ENCODE results near the gene COL18A1. TPM values are rescaled to one million over a fixed set of nuclear protein-coding genes. Genes with fewer than 3 reads are reported as not detected.

Gene COL18A1
- total RNA-seq, 1 experiment from 2014 or later, result 170 TPM

DNA sequence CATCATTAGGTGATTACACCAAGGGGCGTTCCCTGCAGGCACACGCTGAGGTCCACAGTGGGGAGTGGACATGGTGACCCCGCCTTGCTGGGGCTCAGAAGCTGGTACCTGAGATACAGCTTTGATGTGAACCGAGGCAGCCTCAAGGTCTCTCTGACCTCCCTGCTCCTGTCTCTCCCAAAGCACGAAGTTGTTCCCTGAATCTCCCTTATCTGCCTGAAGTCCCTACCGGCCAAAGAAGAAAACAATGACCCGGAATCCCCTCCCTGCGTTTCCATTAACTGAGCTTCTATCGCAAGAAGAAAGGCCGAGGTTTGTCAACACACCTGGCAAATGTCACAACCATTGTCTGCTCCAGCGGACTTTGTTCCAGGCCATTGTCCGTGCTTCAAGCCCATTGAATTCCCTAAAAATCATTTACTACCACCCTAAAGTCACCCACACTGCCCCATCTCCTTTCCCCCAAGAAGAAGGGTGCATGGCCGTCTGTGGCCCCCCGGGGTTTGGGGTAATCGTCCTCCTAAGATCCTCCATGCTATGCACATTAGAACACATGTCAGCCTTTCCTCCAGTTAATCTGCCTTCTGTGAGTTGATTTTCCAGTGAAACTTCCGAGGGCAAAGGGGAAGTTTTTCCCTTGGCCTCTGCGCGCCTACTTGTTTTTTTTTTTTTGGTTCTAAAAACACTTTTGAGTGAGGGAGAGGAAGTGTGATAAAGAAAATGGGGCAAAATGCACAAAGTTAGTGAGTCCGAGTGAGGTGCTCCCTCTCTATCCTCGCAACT is 48.1 kb upstream of the COL18A1 start:
- peaks cover 11% of the 10 kb centered on the region for H3K36me3 Mint-ChIP-seq (ENCODE audit: insufficient read depth, unreplicated experiment)
- Histone ChIP-seq H3K36me3 (ENCODE audit: control insufficient read depth, insufficient read depth, low read length) (no peaks in the 10 kb centered on the region), H3K27me3 (replicated peaks; ENCODE audit: control insufficient read depth, insufficient read depth, low read length) (no peaks in the 10 kb centered on the region), H3K9me3 (no peaks in the 10 kb centered on the region), H3K4me1 (peaks cover 71% of the 10 kb centered on the region), H3K4me3 (ENCODE audit: low read depth, low read length) (no peak overlapping the region)
- no peaks in the 10 kb centered on the region for H3K27me3 Mint-ChIP-seq (ENCODE audit: insufficient read depth, unreplicated experiment)
- ChIA-PET CTCF (interaction anchor here (0.6 to 2.4 kb wide), 15 partner anchors 9 to 199 kb away, joined by 3 to 13 read pairs (median 5); partner anchors contain the start of gene POFUT2), POLR2A (interaction anchor here (0.6 to 1.5 kb wide), 9 partner anchors 27 to 929 kb away, joined by 3 to 10 read pairs (median 4); partner anchors contain the start of genes MCM3AP and POFUT2)
- H3K4me3 Mint-ChIP-seq (ENCODE audit: unreplicated experiment), result peak overlapping the region; percentile 62
- H3K4me1 Mint-ChIP-seq (ENCODE audit: low read depth, unreplicated experiment), result peaks cover 71% of the 10 kb centered on the region
- intact Hi-C loops (cut with micrococcal nuclease; ENCODE audit: unreplicated experiment), result loop anchor here (1.0 to 5.0 kb wide), 7 partner anchors 21 to 82 kb away; partner anchors contain the start of gene COL18A1
- H3K9me3 Mint-ChIP-seq (ENCODE audit: unreplicated experiment), result no peaks in the 10 kb centered on the region
- H3K27ac Mint-ChIP-seq (ENCODE audit: unreplicated experiment), result peak overlapping the region; percentile 99
- peak; percentile 87 to 91 for DNase-seq
- peak in 1 of 2 experiments; percentile 6 for TF ChIP-seq CTCF (IDR thresholded peaks at IDR 0.05; ENCODE audit: insufficient read depth in 1 of 2, low read depth in 1 of 2, low read length in 1 of 2, severe bottlenecking in 1 of 2, unreplicated experiment in 1 of 2)
- BruUV-seq (replicated peaks), result no TSS peak

GRCh38 chr21:45357436-45358260 is 47.3 kb upstream of the COL18A1 start:
- peak; percentile 58 to 65 for DNase-seq
- BruUV-seq (replicated peaks), result TSS peak; percentile 76
- H3K4me3 Mint-ChIP-seq (ENCODE audit: unreplicated experiment), result peak overlapping the region; percentile 62

More at GRCh38 chr21:45357436-45358260, 47.3 kb upstream of the COL18A1 start:
- H3K36me3 ChIP-seq (ENCODE audit: control insufficient read depth, insufficient read depth, low read length), result no peaks in the 10 kb centered on the region
- Mint-ChIP-seq H3K27ac (ENCODE audit: unreplicated experiment) (peak overlapping the region; percentile 99), H3K9me3 (ENCODE audit: unreplicated experiment) (no peaks in the 10 kb centered on the region), H3K36me3 (ENCODE audit: insufficient read depth, unreplicated experiment) (peaks cover 11% of the 10 kb centered on the region), H3K4me1 (ENCODE audit: low read depth, unreplicated experiment) (peaks cover 75% of the 10 kb centered on the region), H3K27me3 (ENCODE audit: insufficient read depth, unreplicated experiment) (no peaks in the 10 kb centered on the region)
- intact Hi-C loops (cut with micrococcal nuclease; ENCODE audit: unreplicated experiment), result loop anchor here (1.0 to 5.0 kb wide), 4 partner anchors 29 to 82 kb away; partner anchors contain the start of gene COL18A1
- TF ChIP-seq CTCF (IDR thresholded peaks at IDR 0.05; ENCODE audit: insufficient read depth in 1 of 2, low read depth in 1 of 2, low read length in 1 of 2, severe bottlenecking in 1 of 2, unreplicated experiment in 1 of 2), result peak in 1 of 2 experiments; percentile 14
- H3K4me1 ChIP-seq, result peaks cover 79% of the 10 kb centered on the region
- no peaks in the 10 kb centered on the region for H3K27me3 ChIP-seq (replicated peaks; ENCODE audit: control insufficient read depth, insufficient read depth, low read length)
- no peak overlapping the region for H3K4me3 ChIP-seq (ENCODE audit: low read depth, low read length)
- ChIA-PET CTCF (interaction anchor here (0.8 to 2.4 kb wide), 12 partner anchors 21 to 199 kb away, joined by 3 to 13 read pairs (median 6); partner anchors contain the start of gene POFUT2), POLR2A (interaction anchor here (1.0 to 1.5 kb wide), 7 partner anchors 28 to 114 kb away, joined by 3 to 10 read pairs (median 6); partner anchors contain the start of gene POFUT2)
- H3K9me3 ChIP-seq, result no peaks in the 10 kb centered on the region

Measured in Caco-2 (cell line).